Mammary epithelial cell (primary cell): ENCODE data around the gene DPP10.

Experiments
- CTCF ChIP-seq, 2 donors: IDR thresholded peaks in 1 of 2; conservative IDR thresholded peaks in 1 of 2; 2 replicates each; pipeline ENCODE4 v1.5.1; 2011 to 2012; ENCODE audit warnings: inconsistent platforms in 2 of 2, low read length in 2 of 2, mild to moderate bottlenecking in 2 of 2, control low read depth in 1 of 2, low read depth in 1 of 2; ENCODE audit not compliant: insufficient read depth in 1 of 2; ENCODE audit errors: extremely low read depth in 1 of 2
- EZH2 ChIP-seq: IDR thresholded peaks from 2 replicates; pipeline ENCODE4 v1.6.1; 2012; ENCODE audit warnings: low read length, inconsistent platforms, borderline replicate concordance

- TF ChIP-seq CTCF (conservative IDR thresholded peaks at IDR 0.05 in 1 of 2, IDR thresholded peaks at IDR 0.05 in 1 of 2; ENCODE audit: extremely low read depth in 1 of 2, insufficient read depth in 1 of 2, low read depth in 1 of 2, low read length in 2 of 2) (no peak), EZH2 (no peak)
Measured at GRCh38 chr2:115386465-115386864, 944.0 kb downstream of the DPP10 start.
